Peyer's patch (tissue), 4 donors: ENCODE data around the gene TJP2. TPM values are rescaled to one million over a fixed set of nuclear protein-coding genes. Genes with fewer than 3 reads are reported as not detected.
"Not testable (repeated sequence)": the region's sequence is repeated elsewhere in the genome, so short reads cannot be mapped to it uniquely, and the experiment has no call there.

Experiments
- DNase-seq, 3 donors: peaks; one replicate each; pipeline ENCODE4 v3.0.0-alpha.2; 2017 to 2019
- H3K27ac ChIP-seq, 4 donors: fragments of 200-600 bp; sonication (generic); one replicate each; pipeline ENCODE4 v1.5.1; 2016 to 2019
- H3K27me3 ChIP-seq, 2 donors: fragments of 200-600 bp; sonication (generic); one replicate each; pipeline ENCODE4 v1.5.1; 2019
- H3K36me3 ChIP-seq, 3 donors: fragments of 200-600 bp; sonication (generic); one replicate each; pipeline ENCODE4 v1.5.1; 2016 to 2019
- H3K4me1 ChIP-seq, 4 donors: fragments of 200-600 bp; sonication (generic); one replicate each; pipeline ENCODE4 v1.5.1; 2016 to 2019
- H3K4me3 ChIP-seq, 4 donors: fragments of 200-600 bp; sonication (generic); 1 replicate in 3 of 4; 2 replicates in 1 of 4; pipeline ENCODE4 v1.5.1; 2016 to 2019; ENCODE audit warnings: mild to moderate bottlenecking in 1 of 4
- H3K9me3 ChIP-seq, 4 donors: fragments of 200-600 bp; sonication (generic); one replicate each; pipeline ENCODE4 v1.5.1; 2016 to 2019; ENCODE audit warnings: mild to moderate bottlenecking in 1 of 4
- POLR2A ChIP-seq, 2 donors: fragments of 450-650 bp; IDR thresholded peaks; one replicate each; pipeline ENCODE4 v1.5.1; 2017; ENCODE audit warnings: antibody characterized with exemption in 2 of 2, mild to moderate bottlenecking in 2 of 2, moderate library complexity in 2 of 2
- total RNA-seq, 4 donors: library from RNA; depleted of rRNA; stranded (reverse); fragments of >200 nt; gene quantifications; one replicate each; pipeline ENCODE4 v1.1.0, GENCODE V29; 2016
- TF ChIP-seq, protein P1 (sequence below), 6 experiments: fragments of 450-650 bp in 4 of 6; fragments of 200-600 bp in 2 of 6; sonication (generic) in 1 of 6; IDR thresholded peaks; one replicate each; pipeline ENCODE4 v1.5.1; 2017 to 2019; ENCODE audit warnings: antibody characterized with exemption in 6 of 6, mild to moderate bottlenecking in 3 of 6, moderate library complexity in 1 of 6

Gene TJP2
- total RNA-seq, 4 donors from 2014 or later = 102 to 405 (median 263) TPM

- no peak for TF ChIP-seq POLR2A (IDR thresholded peaks at IDR 0.05)
- TF ChIP-seq, protein P1, sequence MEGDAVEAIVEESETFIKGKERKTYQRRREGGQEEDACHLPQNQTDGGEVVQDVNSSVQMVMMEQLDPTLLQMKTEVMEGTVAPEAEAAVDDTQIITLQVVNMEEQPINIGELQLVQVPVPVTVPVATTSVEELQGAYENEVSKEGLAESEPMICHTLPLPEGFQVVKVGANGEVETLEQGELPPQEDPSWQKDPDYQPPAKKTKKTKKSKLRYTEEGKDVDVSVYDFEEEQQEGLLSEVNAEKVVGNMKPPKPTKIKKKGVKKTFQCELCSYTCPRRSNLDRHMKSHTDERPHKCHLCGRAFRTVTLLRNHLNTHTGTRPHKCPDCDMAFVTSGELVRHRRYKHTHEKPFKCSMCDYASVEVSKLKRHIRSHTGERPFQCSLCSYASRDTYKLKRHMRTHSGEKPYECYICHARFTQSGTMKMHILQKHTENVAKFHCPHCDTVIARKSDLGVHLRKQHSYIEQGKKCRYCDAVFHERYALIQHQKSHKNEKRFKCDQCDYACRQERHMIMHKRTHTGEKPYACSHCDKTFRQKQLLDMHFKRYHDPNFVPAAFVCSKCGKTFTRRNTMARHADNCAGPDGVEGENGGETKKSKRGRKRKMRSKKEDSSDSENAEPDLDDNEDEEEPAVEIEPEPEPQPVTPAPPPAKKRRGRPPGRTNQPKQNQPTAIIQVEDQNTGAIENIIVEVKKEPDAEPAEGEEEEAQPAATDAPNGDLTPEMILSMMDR (IDR thresholded peaks at IDR 0.05) = no peak
These were observed 125.7 kb downstream of the TJP2 start for GRCh38 chr9:69299826-69300225.

DNA sequence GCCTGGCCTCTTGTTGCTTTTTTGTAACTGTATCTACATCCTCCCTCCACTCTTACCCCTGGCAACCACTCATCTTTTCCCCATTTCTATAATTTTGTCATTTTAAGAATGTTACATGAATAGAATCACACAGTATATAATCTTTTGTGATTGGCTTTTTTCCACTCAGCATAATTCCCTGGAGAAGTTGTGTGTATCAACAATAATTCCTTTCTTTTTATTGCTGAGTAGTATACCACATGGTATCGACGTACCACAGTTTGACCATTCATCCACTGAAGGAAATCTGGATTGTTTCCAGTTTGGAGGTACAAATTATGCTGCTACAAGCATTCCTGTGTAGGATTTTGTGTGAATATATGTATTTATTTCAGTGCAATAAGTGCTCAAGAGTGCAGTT lies 129.3 kb downstream of the TJP2 start:
- Histone ChIP-seq H3K27ac (no peak overlapping the region), H3K4me1 (no peaks in the 10 kb centered on the region), H3K9me3 (no peaks in the 10 kb centered on the region), H3K36me3 (no peaks in the 10 kb centered on the region), H3K4me3 (no peak overlapping the region), H3K27me3 (no peaks in the 10 kb centered on the region)
- no peak for DNase-seq
- TF ChIP-seq, protein P1 (IDR thresholded peaks at IDR 0.05) = no peak
- no peak for TF ChIP-seq POLR2A (IDR thresholded peaks at IDR 0.05)

More at GRCh38 chr9:69299826-69300225, 125.7 kb downstream of the TJP2 start:
- H3K4me3 ChIP-seq = no peak overlapping the region
- no peak for DNase-seq
- no peaks in the 10 kb centered on the region for H3K4me1 ChIP-seq
- H3K27me3 ChIP-seq = no peaks in the 10 kb centered on the region
- H3K27ac ChIP-seq = no peak overlapping the region
- H3K36me3 ChIP-seq = no peaks in the 10 kb centered on the region
- no peaks in the 10 kb centered on the region for H3K9me3 ChIP-seq

DNA sequence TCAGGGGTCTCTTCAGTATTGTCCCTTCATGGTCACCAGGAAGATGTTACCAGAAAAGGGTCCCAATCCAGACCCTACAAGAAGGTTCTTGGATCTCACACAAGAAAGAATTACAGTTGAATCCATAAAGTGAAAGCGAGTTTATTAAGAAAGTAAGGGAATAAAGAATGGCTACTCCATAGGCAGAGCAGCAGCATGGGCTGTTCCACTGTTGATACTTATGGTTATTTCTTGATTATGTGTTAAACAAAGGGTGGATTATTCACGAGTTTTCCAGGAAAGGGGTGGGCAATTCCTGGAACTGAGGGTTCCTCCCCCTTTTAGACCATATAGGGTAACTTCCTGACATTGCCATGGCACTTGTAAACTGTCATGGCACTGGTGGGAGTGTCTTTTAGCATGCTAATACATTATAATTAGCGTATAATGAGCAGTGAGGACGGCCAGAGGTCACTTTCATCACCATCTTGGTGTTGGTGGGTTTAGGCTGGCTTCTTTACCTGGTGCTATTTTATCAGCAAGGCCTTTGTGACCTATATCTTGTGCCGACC lies 132.9 kb downstream of the TJP2 start:
- H3K4me3 ChIP-seq, H3K36me3 ChIP-seq, H3K27ac ChIP-seq: not testable (repeated sequence)

DNA sequence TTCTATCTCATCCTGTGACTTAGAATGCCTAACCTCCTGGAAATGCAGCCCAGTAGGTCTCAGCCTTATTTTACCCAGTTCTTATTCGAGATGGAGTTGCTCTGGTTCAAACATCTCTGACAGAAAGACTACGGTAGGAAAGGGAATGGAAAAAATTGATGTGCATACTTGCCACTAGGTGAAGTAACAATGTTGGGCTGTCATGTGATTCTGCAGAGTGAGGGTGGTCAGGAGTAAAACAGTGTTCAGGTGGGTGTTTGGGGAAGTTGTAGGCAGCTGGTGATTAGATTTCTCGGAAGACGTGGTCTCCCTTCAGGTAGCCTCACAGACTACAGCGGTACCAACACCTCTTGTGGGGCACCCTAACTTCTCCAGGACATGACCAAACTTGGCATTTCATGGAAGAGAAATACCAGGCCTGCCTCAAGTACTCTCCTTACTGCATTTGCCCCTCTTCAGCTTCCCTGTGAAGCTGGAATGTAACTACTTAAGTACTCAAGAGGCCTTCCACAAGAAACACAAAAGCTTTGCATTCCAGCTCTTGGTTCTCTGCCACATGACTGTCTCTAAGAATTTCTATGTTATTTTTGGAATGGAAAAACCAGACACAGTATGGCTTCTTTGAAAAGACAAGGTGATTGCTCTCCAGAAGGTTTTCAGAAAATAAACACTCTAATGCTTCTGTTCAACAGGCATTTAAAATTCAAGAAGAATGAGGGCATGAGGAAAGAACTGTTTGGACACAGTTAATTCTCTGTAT lies 133.5 kb downstream of the TJP2 start:
- Histone ChIP-seq H3K4me1 (no peaks in the 10 kb centered on the region), H3K27ac (peak overlapping the region in 1 of 4 donors; percentile 22), H3K9me3 (peaks cover 0 to 2% (median under 1%) of the 10 kb centered on the region in 4 donors), H3K36me3 (no peaks in the 10 kb centered on the region), H3K4me3 (no peak overlapping the region), H3K27me3 (no peaks in the 10 kb centered on the region)
- no peak for DNase-seq
- TF ChIP-seq POLR2A (IDR thresholded peaks at IDR 0.05) = no peak
- TF ChIP-seq, protein P1 (IDR thresholded peaks at IDR 0.05) = no peak

More for the DNA sequence above, 132.9 kb downstream of the TJP2 start:
- DNase-seq, H3K4me1 ChIP-seq, H3K9me3 ChIP-seq, H3K27me3 ChIP-seq: not testable (repeated sequence)

- Histone ChIP-seq H3K27me3 (no peaks in the 10 kb centered on the region), H3K4me1 (no peaks in the 10 kb centered on the region), H3K27ac (no peak overlapping the region), H3K36me3 (no peaks in the 10 kb centered on the region), H3K9me3 (peaks cover 0 to 9% (median 2%) of the 10 kb centered on the region in 4 donors), H3K4me3 (no peak overlapping the region)
- no peak for DNase-seq
- TF ChIP-seq, protein P1 (IDR thresholded peaks at IDR 0.05) = no peak
- no peak for TF ChIP-seq POLR2A (IDR thresholded peaks at IDR 0.05)
These were observed 134.3 kb downstream of the TJP2 start for GRCh38 chr9:69308206-69308931.

DNA sequence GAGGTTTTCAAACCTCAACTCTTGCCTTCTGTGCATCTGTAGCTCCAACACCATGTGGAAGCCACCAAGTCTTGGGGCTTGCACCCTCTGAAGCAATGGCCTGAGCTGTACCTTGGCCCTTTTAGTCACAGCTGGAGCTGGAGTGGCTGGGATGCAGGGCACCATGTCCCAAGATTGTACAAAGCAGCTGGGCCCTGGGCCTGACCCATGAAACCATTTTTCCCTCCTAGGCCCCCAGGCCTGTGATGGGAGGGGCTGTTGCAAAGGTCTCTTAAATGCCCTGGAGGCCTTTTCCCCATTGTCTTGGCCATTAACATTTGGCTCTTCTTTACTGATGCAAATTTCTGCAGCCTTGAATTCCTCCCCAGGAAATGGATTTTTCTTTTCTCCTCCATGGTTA lies 139.1 kb downstream of the TJP2 start:
- TF ChIP-seq, protein P1 (IDR thresholded peaks at IDR 0.05) = no peak
- TF ChIP-seq POLR2A (IDR thresholded peaks at IDR 0.05) = no peak
- no peak overlapping the region for H3K27ac ChIP-seq
- H3K27me3 ChIP-seq = no peaks in the 10 kb centered on the region
- H3K4me3 ChIP-seq = no peak overlapping the region
- no peak for DNase-seq
- H3K36me3 ChIP-seq = no peaks in the 10 kb centered on the region
- H3K4me1 ChIP-seq = no peaks in the 10 kb centered on the region
- H3K9me3 ChIP-seq = peaks cover 0 to 10% (median 2%) of the 10 kb centered on the region in 4 donors
